ENCODE results near the gene JAM3. TPM values are rescaled to one million over a fixed set of nuclear protein-coding genes. Genes with fewer than 3 reads are reported as not detected.
A peak's percentile ranks its signal among the peaks of the same experiment; 100 is the strongest.

JAM3 gene
- total and polyA plus RNA-seq, 2 of the 8 experiments (the other 6 are each of a cell fraction or from before 2014, with no cell fraction given), result 19.6 to 42.8 TPM

- no peak overlapping the region; the same call in 1 of the 2 replicates for H3K18ac ChIP-seq (ENCODE audit: extremely low read depth, low read length)
- DNase-seq (ENCODE audit: low read depth in 1 of 2, low spot score in 2 of 2) (no peak), FAIRE-seq (no peak)
- H3K27me3 ChIP-seq (replicated peaks in 1 of 4; ENCODE audit: control insufficient read depth in 3 of 4, extremely low read depth in 1 of 4, insufficient read depth in 3 of 4, low read length in 3 of 4), result no peaks in the 10 kb centered on the region; a peak in 2 of 7 replicates
- H2BK120ac ChIP-seq (replicated peaks; ENCODE audit: low read depth, low read length), result no peak overlapping the region
- ChIA-PET POLR2A (ENCODE audit: partially characterized antibody) (interaction anchor here (1.2 to 2.6 kb wide), 3 partner anchors 9 to 15 kb away, joined by 3 to 9 read pairs (median 7); no protein-coding TSS in a partner anchor), CTCF (ENCODE audit: partially characterized antibody) (interaction anchor here (0.6 to 9.5 kb wide), 17 partner anchors 12 to 150 kb away, joined by 3 to 178 read pairs (median 4); no protein-coding TSS in a partner anchor)
- H3K79me1 ChIP-seq (ENCODE audit: low read depth, low read length), result no peaks in the 10 kb centered on the region
- H3K27ac ChIP-seq (ENCODE audit: low read depth, low read length), result no peak overlapping the region
- H2AK5ac ChIP-seq (ENCODE audit: low read depth, low read length), result no peak overlapping the region
- H2AFZ ChIP-seq (ENCODE audit: low read length), result no peak overlapping the region
- no peak overlapping the region for H2BK15ac ChIP-seq (ENCODE audit: low read length)
- H3K56ac ChIP-seq (replicated peaks; ENCODE audit: insufficient read length, low read depth, low read length), result no peak overlapping the region
- WGBS, 2 experiments (ENCODE audit: extremely low coverage in 1 of 2, insufficient coverage in 1 of 2, insufficient read length in 1 of 2, insufficient replicate concordance in 2 of 2, low coverage in 1 of 2, low lambda C conversion rate in 2 of 2, missing lambda C conversion rate in 1 of 2), result 77% methylated on average over 11 of the region's 11 CpGs; no CpG with 5 or more reads in 1 of the 2 experiments
- H3K4me2 ChIP-seq (ENCODE audit: insufficient read depth in 1 of 2, low read depth in 2 of 2, low read length in 2 of 2), result no peak overlapping the region
- H4K91ac ChIP-seq (replicated peaks; ENCODE audit: insufficient read length, low read length), result no peak overlapping the region
- H2BK20ac ChIP-seq (ENCODE audit: low read length), result no peak overlapping the region
- no peaks in the 10 kb centered on the region for H3K36me3 ChIP-seq (ENCODE audit: control insufficient read depth in 2 of 4, insufficient read depth in 4 of 4, low read length in 3 of 4)
- H3K79me2 ChIP-seq (ENCODE audit: control insufficient read depth in 1 of 2, insufficient read depth in 2 of 2, low read length in 2 of 2), result no peaks in the 10 kb centered on the region
- TF ChIP-seq, protein P1, sequence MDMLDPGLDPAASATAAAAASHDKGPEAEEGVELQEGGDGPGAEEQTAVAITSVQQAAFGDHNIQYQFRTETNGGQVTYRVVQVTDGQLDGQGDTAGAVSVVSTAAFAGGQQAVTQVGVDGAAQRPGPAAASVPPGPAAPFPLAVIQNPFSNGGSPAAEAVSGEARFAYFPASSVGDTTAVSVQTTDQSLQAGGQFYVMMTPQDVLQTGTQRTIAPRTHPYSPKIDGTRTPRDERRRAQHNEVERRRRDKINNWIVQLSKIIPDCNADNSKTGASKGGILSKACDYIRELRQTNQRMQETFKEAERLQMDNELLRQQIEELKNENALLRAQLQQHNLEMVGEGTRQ (IDR thresholded peaks at IDR 0.05; ENCODE audit: low read length), result 0 out of 2 replicates have a peak, but pooled peaks have one; percentile 22
- TF ChIP-seq RAD21 (IDR thresholded peaks at IDR 0.05 in 1 of 2, conservative IDR thresholded peaks at IDR 0.05 in 1 of 2; ENCODE audit: low read depth in 2 of 2, low read length in 2 of 2), result no peak
- TF ChIP-seq SIRT6 (IDR thresholded peaks at IDR 0.05; ENCODE audit: low read length), result no peak
- no peak for TF ChIP-seq YY1 (IDR thresholded peaks at IDR 0.05; ENCODE audit: low read depth, low read length)
- H2BK5ac ChIP-seq (ENCODE audit: low read depth, low read length), result no peak overlapping the region
- H4K20me1 ChIP-seq (replicated peaks in 1 of 2; ENCODE audit: control insufficient read depth in 1 of 2, insufficient read depth in 2 of 2, low read length in 2 of 2), result no peaks in the 10 kb centered on the region
- peaks cover 1 to 10% (median 6%) of the 10 kb centered on the region in 4 experiments; a peak in 6 of 7 replicates for H3K4me1 ChIP-seq (replicated peaks in 1 of 4; ENCODE audit: control insufficient read depth in 3 of 4, insufficient read depth in 4 of 4, low read length in 3 of 4)
- no peak overlapping the region for H3K4me3 ChIP-seq (ENCODE audit: extremely low read depth in 1 of 4, insufficient read depth in 2 of 4, low read depth in 3 of 4, low read length in 4 of 4)
- no peak overlapping the region for H3K14ac ChIP-seq (ENCODE audit: insufficient read length)
- H4K8ac ChIP-seq (ENCODE audit: extremely low read depth, insufficient read depth, low read length), result no peak overlapping the region
- H4K5ac ChIP-seq (ENCODE audit: insufficient read length, low read depth, low read length), result no peak overlapping the region
- H2BK12ac ChIP-seq (ENCODE audit: low read depth, low read length), result no peak overlapping the region
- H3K4ac ChIP-seq (replicated peaks; ENCODE audit: insufficient read length, low read depth, low read length), result no peak overlapping the region
- H3K9ac ChIP-seq (replicated peaks in 1 of 4; ENCODE audit: extremely low read depth in 1 of 4, low read depth in 3 of 4, low read length in 3 of 4), result no peak overlapping the region
- H3K23me2 ChIP-seq (ENCODE audit: low read depth, low read length), result no peaks in the 10 kb centered on the region
- no peaks in the 10 kb centered on the region for H3K9me3 ChIP-seq (ENCODE audit: insufficient read depth in 2 of 2, low read depth in 1 of 2, low read length in 1 of 2)
- no peak overlapping the region for H3K23ac ChIP-seq (ENCODE audit: insufficient read length)
Observed at GRCh38 chr11:134047586-134047999, 21.3 kb upstream of the JAM3 start.

Measured in H1 (cell line).